ENCODE data around the gene RPS3.
A peak's percentile ranks its signal among the peaks of the same experiment; 100 is the strongest.
"Not testable (repeated sequence)": the region's sequence is repeated elsewhere in the genome, so short reads cannot be mapped to it uniquely, and the experiment has no call there.

RPS3 gene

DNA sequence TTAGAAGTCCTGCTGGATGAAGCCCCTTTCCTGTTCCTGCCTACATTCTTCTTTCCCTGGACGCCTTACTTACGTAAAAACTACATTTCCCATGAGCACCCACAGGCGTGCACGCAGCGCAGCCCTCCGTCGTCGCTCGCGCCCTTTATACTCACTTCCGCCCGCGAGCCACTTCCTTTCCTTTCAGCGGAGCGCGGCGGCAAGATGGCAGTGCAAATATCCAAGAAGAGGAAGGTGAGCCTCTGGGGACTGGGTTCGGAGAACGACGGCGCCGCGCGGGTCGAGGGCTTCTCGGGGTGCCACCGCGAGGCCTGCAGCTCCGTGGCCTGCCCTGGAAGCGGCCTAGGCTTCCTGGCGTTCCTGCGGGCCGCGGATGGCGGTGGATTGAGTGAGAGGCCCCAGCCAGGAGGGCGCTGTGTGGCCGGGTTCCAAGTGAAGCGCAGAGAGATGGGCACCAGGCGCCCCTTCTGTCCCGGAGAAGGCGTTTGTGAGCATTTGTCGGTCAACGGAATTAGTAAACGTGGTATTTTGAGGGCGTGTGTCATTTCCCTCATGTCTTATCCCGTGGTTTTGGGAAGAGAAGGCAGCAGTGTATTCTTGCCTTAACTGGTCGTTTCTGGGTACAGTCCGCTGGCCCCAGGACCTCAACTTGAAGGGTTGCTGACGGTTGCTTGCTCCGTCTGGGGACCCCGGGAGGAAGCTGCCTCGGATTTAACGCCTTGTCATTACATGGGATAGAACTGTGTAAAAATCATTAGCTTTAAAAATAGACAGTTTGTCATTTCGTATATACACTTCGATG, at the start of gene RPS3:
Gene RPS3 (plus strand): TSS at position 175 of the 802 bp plus-strand sequence. CDS start 30 bp downstream, at position 205.
- DNase-seq (ENCODE audit: low read depth in 2 of 3, low spot score in 1 of 3), result peak; percentile 77 to 87 (median 86)

DNA sequence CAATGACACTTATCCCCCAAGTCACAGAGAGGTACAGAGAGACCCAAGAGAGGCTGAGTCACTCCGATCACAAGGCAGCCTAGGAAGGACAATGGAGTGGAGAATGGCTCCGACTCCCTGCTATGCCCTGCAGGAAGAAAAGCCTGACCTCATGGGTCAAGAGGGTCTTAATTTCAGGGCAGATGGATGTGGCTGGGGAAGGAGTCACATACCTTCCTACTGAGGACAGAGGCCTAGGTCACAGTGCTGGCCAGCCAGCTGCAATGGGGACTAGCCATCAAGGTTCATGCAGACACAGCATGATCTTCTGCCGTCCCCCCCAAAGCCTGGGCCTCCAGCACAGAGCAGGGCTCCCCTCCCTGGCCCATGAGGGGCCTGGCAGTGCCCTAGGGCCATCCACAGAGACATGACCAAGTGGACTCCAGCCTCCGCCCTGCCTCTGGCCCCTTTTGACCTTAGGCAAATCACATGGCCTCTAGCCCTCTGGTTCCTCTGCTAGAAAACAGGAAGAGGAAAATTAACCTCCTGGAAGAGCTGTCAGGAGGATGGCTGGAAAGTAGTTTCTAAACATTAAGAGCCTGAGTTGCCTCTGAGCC, 49.7 kb upstream of the RPS3 start:
- DNase-seq (ENCODE audit: low read depth in 2 of 3, low spot score in 1 of 3), result no peak

DNA sequence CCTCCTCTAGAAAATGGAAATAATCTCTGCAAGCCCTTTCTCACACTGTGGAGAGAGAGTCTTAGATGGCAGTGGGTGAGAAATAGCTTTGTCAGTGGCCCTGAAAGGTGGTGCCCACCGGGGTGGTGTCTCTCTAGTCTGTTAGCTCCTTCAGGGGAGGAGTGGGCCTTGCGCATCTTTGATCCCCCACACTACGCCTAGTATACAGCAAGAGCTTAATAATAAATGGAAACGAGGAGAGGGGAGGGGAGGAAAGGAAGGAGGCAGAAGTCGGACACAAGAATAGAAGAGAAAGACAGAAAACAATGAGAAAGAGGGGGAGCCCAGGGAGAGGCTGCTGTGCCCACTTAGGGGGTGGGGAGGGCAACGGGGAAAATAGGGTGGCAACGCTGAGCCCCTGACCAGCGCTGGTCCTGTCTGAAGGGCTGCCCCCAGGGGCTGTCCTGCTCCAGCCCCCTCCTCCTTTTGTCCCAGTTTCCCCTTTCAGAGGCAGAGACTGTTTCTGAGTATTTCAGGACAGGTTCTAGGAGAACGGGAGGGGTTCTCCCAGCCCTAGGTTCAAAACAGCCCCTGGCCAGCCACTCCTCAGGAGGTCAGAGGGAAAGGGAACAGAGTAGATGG, 49.1 kb upstream of the RPS3 start:
- DNase-seq (ENCODE audit: low read depth in 2 of 3, low spot score in 1 of 3), result no peak

DNA sequence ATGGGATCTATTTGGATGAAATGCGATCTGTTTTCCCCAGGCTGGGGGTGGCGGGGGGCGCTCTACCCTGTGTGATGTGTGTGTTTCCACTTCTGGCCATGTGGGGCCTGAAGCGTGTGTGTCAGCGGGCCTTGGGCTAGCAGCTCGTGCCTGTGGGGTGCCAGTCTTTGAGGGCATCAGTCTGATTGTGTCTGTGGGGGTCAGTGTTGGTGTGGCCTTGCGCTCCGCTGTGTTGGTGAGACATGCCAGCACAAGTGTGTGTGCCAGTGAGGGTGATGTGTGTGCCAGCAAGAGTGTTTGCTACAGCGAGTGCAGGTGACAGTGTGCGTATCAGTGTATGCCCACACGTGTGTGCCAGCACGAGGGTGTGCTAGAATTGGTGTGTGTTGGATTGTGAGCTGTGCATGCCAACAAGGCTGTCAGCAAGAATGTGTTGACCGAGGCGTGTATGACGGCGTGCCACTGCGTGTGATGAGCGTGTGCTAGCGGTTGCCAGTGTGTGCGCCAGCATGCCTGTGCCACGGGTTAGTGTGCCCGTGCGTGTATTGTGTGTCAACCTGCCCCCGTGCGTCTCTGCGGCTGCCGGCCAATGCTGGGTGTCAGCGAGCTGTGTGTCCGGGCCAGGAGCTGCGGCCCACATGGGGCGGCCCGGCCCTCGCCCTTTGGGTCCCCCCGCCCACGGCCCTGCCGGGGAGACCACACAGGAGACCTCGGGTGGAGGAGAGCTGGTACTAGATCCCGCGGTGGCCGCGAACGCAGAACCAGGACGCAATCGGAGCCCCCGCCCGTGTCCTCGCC, 48.4 kb upstream of the RPS3 start:
- no peak for DNase-seq (ENCODE audit: low read depth in 2 of 3, low spot score in 1 of 3)

DNA sequence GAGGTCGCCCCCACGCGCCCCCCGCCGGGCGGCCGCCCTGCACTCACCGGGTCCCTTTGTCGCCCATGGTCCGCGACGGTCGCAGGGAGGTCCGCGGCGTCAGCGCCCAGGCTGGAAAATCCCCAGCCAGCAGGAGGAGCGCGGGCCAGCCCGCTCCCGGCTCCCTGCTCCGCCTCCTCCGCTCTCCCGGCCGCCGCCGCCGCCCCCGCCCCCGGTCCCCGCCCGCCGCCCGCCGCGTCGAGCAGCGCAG, 47.9 kb upstream of the RPS3 start, which contains the start of gene ARRB1:
Gene ARRB1 (minus strand): TSS at position 121 of the 250 bp plus-strand sequence. CDS start 54 bp downstream, at position 67.
- peak in 1 of 3 donors; percentile 42 for DNase-seq (ENCODE audit: low read depth in 2 of 3, low spot score in 1 of 3)

DNA sequence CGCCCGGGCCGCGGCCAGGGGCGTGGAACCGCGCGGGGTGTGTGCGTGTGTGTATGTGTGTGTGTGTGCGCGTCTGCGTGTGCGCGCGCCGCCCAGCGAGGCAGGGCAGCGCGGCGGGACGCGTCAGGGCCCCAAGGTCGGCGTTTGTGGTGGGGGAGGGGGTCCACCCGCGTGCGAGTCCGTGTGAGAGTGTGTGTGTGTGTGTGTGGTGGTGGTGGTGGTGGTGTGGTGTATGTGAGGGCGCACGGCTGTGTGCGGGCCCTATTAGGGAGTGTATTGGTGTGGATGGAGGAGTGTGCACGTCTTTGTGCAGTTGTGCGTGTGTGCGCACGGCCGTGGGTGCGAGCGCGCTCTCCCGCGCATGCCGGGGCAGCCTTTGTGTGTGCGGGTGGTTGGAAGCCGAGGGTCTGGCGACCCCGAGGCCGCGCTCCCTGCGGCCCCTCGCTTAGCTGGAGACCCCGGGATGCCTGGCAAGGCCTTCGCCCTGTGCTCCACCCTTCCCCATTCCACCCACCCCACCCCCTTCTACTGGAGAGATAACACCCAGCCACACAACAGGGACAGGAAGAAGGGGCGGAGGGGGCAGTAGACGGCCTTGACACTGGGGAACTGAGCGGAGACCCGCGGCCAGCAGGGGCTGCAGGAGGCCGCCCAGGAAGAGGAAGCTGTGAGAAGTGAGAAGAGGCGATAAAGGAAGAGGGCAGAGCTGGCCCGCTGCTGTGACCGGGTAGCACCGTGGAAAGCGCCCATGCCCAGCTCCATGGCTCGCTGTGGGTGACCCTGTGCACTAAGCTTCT, 47.3 kb upstream of the RPS3 start:
- DNase-seq (ENCODE audit: low read depth in 2 of 3, low spot score in 1 of 3), result peak in 2 of 3 donors; percentile 20 to 38

DNA sequence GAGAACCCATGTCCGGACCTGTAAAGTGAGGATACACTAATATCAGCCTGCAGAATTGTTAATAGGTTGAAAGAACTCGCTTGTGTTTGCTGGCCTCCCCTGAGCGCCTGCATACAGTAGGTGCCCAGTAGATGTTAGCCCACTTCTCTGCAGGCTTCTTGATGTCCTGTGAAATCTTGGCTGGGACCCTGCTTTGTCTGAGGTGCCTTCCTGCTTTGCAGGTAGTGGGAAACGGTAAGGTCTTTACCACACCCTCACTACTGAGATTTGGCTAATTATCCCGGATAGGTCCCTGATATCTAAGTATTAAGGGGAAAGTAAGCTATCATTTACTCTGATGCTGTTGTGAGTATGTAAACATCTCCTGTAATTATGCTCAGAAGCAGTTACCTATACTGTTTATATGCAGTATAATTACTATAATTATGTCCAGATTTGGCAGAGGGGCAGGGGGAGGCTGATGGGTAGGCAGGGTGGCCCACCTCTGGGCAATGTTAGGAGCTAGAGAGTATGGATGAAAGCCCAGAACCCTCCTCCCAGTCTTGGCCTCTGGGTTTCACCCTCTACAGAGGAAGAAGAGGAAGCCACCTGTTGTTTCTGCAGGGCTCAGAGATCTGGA, 46.6 kb upstream of the RPS3 start:
- DNase-seq (ENCODE audit: low read depth in 2 of 3, low spot score in 1 of 3), result no peak

DNA sequence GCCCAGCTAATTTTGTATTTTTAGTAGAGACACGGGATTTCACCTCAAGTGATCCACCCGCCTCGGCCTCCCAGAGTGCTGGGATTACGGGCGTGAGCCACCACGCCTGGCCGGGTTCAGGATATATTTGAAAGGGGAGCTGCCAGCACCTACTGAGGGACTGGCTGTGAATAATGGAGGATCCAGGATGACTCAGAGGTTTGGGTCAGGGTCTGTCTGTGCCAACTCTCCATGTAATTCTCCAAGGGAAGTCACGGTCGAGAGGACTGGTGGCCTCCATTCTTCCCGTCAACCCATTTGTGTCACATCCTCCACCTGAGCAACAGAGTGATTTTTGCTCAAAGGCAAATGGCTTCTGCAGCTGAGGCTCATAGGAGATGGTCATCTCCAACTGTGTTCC, 44.3 kb upstream of the RPS3 start:
- DNase-seq (ENCODE audit: low read depth in 2 of 3, low spot score in 1 of 3), result no peak

DNA sequence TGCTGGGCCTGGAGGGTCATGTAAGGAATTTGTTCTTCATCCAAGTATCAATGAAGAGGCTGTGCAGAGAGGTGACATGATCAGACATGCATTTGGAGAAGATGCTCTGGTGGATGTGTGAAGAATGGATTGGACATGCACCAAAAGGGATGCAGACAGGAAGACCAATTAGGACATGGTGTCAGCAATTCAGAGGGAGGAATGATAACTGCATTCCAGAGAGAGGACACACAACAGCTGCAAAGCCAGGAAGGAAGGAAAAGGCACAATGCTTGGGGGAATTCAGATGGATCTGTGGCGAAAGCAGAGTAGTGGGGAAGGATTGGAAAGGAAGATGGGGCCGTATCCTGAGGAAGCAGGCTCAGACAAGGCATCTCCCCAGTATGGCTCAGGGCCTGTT, 42.7 kb upstream of the RPS3 start:
- DNase-seq (ENCODE audit: low read depth in 2 of 3, low spot score in 1 of 3), result no peak

DNA sequence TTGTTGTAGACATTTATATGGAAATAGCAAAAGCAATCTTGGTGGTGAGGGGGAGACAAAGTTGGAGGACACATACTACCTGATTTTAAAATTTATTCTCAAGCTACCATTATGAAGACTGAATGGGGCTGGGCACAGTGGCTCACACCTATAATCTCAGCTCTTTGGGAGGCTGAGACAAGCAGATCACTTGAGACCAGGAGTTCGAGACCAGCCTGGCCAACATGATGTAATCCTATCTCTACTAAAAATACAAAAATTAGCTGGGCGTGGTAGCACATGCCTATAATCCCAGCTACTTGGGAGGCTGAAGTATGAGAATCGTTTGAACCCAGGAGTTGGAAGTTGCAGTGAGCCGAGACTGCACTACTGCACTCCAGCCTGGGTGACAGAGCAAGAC, 37.0 kb upstream of the RPS3 start:
- DNase-seq (ENCODE audit: low read depth in 2 of 3, low spot score in 1 of 3), result not testable (repeated sequence)

DNA sequence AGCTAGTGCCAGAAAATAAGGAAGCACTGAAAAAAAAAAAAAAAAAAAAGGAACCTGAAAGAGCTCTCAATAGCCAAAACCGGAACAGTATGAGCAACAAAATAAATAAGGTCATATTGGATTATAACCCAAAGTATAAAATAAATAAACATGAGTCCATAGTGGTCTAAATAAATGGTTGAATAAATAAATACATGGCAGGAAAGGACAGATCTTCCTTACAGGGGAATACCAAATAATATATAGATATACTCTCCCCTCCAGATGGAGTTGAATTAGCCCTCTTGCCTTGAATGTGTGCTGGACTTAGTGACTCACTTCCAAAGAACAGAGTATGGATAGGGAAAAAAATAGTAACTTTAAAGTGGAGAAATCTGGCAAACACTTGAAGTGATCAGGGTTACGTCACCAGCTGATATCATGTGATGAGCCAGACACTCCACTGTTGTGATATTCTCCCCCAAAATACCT, 33.6 kb upstream of the RPS3 start:
- DNase-seq (ENCODE audit: low read depth in 2 of 3, low spot score in 1 of 3), result no peak

DNA sequence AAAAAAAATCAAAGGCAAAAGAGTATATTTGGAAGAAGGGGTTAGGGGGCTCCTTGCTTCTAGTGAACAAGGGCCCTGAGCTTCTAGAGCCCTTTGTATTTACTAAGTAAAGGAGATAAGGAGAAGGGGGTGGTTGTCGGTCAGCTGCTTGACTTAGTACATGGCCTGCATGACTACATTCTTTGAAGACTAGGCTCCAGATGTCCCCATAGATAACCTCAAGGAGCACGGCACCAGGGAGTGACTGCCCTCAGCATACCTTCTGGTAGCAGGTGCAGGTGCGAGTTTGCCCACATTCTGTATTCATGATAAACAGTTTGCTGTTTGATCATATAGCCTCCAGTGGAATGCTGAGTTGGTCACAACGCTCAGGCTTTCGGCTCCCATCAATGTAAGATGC, 32.5 kb upstream of the RPS3 start:
- not testable (repeated sequence) for DNase-seq (ENCODE audit: low read depth in 2 of 3, low spot score in 1 of 3)

DNA sequence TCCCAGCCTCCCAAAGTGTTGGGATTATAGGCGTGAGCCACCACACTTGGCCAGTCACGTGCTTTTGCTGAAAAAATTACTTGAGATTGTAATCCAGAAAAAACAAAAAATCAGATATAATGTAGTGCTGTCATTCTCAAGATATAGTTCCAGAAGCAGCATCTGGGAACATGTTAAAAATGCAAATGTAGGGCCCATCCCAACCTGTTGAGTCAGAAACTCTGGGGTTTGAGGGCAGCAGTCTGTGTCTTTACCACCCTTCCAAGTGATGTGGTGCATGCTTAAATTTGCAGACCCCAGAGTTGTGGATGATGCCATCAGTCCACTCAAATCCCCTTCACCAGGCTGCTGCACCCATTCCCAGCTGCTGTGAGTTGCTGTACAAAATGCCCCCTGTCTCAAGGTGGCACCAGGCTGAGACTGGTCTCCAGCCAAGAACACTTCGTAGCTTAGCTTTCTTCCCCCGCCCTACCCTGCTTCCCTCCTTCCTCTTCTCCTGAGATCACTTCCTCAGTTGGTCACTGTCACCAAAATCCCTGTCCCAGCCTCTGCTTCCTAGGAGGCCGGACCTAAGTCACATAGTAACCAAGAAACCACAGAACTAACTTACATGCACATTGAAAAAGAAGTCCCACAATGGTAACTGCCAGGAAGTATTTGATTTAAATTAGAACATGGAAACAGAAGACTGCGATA, 29.6 kb upstream of the RPS3 start:
- no peak for DNase-seq (ENCODE audit: low read depth in 2 of 3, low spot score in 1 of 3)

DNA sequence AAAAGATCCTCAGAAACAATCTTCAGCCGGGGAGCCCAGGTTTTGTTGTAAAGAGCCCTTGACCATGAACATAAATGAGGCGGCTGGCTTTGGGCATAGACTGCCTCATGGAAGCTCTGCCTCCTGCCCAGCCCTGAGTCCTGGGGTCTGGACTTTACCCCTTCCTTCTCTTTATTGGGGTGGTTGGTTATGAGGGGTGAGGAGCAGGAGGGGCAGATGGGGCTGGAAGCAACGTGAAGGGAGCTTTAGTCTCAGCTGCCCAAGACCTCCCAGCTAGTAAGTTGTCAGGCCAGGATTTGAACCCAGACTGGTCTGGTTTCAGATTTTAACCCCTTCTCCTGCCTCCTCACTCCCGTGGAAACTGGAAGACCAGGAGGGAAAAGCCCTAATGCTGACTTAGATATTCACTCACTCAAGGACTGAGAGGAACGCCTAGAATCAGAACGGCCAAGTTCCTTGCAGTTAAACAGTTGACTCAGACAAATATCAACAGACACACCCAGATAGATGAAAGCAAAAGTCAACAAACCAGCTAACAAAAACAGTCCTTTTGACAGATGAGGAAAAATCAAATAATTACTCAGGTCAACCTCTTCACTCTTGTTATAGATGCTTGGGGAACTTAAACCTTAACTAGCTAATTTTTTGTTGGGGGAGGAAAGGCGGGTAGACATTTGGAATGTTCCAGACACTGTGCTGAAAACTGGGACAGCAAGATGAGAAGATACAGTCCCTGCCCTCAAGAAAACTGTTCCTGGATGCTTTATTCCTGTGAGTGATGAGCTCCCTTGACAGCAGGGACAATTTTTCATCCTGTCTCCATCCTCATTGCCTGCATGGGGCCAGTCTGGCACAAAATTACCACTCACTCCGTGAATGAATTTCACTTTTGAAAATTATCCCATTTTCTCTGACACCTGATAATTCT, 27.1 kb upstream of the RPS3 start:
- DNase-seq (ENCODE audit: low read depth in 2 of 3, low spot score in 1 of 3), result no peak

DNA sequence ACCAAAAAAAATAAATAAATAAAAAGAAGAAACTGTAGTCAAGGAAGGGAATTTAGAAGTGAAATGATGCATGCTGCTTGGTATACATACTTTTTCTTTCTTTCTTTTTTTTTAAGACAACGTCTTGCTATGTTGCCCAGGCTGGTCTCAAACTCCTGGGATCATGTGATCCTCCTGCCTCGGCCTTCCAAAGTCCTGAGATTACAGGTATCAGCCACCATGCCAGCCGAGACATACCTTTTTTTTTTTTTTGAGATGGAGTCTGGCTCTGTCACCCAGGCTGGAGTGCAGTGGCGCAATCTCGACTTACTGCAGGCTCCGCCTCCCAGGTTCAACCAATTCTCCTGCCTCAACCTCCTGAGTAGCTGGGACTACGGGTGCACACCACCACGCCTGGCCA, 26.1 kb upstream of the RPS3 start:
- DNase-seq (ENCODE audit: low read depth in 2 of 3, low spot score in 1 of 3), result no peak

DNA sequence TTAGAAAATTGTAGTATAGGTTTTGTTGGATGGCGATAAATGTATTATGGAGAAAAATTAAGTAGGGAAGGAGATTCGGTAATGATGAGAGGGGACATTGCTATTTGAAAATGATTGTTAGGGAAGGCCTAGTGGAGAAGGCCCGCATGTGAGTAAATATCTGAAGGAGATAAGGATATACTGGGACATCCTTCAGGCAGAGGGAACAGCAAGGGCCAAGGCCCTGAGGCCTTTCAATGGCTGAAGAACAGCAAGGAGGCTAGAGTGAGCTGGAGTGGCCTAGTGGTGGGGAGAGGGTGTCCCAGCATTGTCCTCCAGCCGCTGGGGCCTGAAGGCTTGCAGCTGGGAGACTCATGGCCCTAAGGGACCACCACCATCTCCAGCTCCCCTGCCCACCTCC, 24.7 kb upstream of the RPS3 start:
- no peak for DNase-seq (ENCODE audit: low read depth in 2 of 3, low spot score in 1 of 3)

DNA sequence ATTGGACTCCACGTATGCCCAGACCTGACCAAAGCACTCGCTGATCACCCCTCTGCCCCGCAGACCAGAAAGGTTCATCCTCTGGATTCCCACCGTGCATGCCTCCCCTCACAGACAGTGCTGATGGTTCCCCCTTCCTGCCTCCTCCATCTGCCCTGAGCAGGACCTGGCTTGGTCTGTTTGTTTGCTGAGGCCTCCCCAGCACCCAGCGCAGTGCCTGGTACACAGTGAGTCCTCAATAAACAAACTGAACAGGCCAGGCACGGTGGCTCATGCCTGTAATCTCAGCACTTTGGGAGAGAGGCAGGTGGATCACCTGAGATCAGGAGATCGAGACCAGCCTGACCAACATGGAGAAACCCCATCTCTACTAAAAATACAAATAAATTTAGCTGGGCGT, 23.7 kb upstream of the RPS3 start:
- no peak for DNase-seq (ENCODE audit: low read depth in 2 of 3, low spot score in 1 of 3)

DNA sequence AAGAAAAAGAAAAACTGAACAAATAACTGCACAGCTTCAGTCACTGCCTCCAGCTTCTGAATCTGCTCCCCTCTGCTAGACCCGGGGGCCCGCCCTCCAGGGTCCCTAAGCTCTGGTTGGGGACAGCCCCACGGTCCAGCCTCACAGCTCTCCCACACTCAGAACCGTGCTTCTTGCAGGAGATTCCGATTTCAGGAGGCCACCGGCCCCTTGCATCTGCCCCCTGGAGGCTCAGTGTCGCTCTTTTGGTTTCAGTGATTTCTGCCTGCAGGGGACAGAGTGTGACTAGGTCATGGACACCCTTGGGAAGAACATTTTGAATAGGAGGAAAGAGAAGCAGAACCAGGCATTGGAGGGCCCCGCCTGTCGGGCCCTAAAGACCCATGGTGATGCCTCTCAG, 23.1 kb upstream of the RPS3 start:
- no peak for DNase-seq (ENCODE audit: low read depth in 2 of 3, low spot score in 1 of 3)

DNA sequence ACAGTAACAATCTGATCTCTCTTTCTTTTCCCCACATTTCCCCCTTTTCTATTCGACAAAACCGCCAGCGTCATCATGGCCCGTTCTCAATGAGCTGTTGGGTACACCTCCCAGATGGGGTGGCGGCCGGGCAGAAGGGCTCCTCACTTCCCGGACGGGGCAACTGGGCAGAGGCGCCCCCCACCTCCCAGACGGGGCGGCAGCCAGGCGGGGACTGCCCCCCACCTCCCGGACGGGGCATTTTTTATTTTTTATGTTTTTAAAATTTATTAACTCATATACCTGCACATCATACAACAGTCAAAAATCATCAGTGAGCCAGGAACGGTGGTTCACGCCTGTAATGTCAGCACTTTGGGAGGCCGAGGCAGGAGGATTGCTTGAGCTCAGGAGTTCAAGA, 20.5 kb upstream of the RPS3 start:
- DNase-seq (ENCODE audit: low read depth in 2 of 3, low spot score in 1 of 3), result not testable (repeated sequence)

Measured in stimulated activated CD4-positive, alpha-beta T cell treated with anti-CD3 and anti-CD28 coated beads, Interleukin-12 subunit alpha, Interleukin-12 subunit beta, amount 100 ng/mL, for 48 hours (primary cell).